PC-3 (cell line): ENCODE results near the gene HAVCR1.

Experiments used
- CTCF ChIP-seq: fragments of 300-600 bp; sonication (generic); conservative IDR thresholded peaks from 2 replicates; pipeline ENCODE4 v1.5.1; 2017; ENCODE audit warnings: antibody characterized with exemption, low read depth, mild to moderate bottlenecking, low read length
- EZH2 ChIP-seq: fragments of 300-600 bp; sonication (generic); IDR thresholded peaks from one replicate; pipeline ENCODE4 v1.6.1; 2017; ENCODE audit warnings: antibody characterized with exemption, mild to moderate bottlenecking, low read length; ENCODE audit not compliant: unreplicated experiment
- EZH2phosphoT487 ChIP-seq: fragments of 300-600 bp; sonication (generic); IDR thresholded peaks from 2 replicates; pipeline ENCODE4 v1.6.1; 2018; ENCODE audit warnings: mild to moderate bottlenecking, antibody characterized with exemption, low read length, borderline replicate concordance

- no peak for TF ChIP-seq CTCF
- TF ChIP-seq EZH2: no peak
- no peak for TF ChIP-seq EZH2phosphoT487
Observed at GRCh38 chr5:157106630-157107461, 47.9 kb upstream of the HAVCR1 start.
